Activated T-helper 2 cell treated with anti-CD3 and anti-CD28 coated beads, Interferon-gamma antibody, Interleukin-2, Interleukin-4, amounts not matched to agents 10 μg/mL and 5 μg/mL and 100 μg/mL, durations not matched to agents 14 hours and 24 hours and 36 hours (primary cell): ENCODE results near the gene MND1. TPM values are rescaled to one million over a fixed set of nuclear protein-coding genes. Genes with fewer than 3 reads are reported as not detected.

Experiments used
- DNase-seq: peaks from one replicate; pipeline ENCODE4 v3.0.0; 2021; ENCODE audit warnings: low spot score
- H3K27ac Mint-ChIP-seq: one replicate; pipeline ENCODE4 v1.8.0; 2021; ENCODE audit warnings: mixed read lengths
- H3K27me3 Mint-ChIP-seq: one replicate; pipeline ENCODE4 v1.8.0; 2021; ENCODE audit warnings: low read depth, mixed read lengths
- H3K36me3 Mint-ChIP-seq: one replicate; pipeline ENCODE4 v1.8.0; 2021; ENCODE audit warnings: low read depth, mixed read lengths
- H3K4me1 Mint-ChIP-seq: one replicate; pipeline ENCODE4 v1.8.0; 2021; ENCODE audit warnings: low read depth, mixed read lengths
- H3K4me3 Mint-ChIP-seq: one replicate; pipeline ENCODE4 v1.8.0; 2021; ENCODE audit warnings: low read depth, mild to moderate bottlenecking, moderate library complexity, mixed read lengths
- H3K9me3 Mint-ChIP-seq: one replicate; pipeline ENCODE4 v1.8.0; 2021; ENCODE audit warnings: mixed read lengths
- intact Hi-C: fragments of 100-400 bp; cut with micrococcal nuclease; formaldehyde crosslinking; loops from one replicate; pipeline ENCODE4 v1.15.1; 2023
- total RNA-seq: library from RNA; stranded (reverse); gene quantifications from 2 replicates; pipeline ENCODE4 v1.2.3, GENCODE V29; 2022

The MND1 gene
- total RNA-seq, 1 donor from 2014 or later, result 15.4 TPM

GRCh38 chr4:153464068-153464467, 119.6 kb downstream of the MND1 start:
- no peak overlapping the region for H3K4me3 Mint-ChIP-seq
- no peaks in the 10 kb centered on the region for H3K27me3 Mint-ChIP-seq
- H3K36me3 Mint-ChIP-seq, result peaks cover 6% of the 10 kb centered on the region
- H3K4me1 Mint-ChIP-seq, result peaks cover 35% of the 10 kb centered on the region
- intact Hi-C loops, result loop anchor here (2.0 kb wide), 1 partner anchor 13 kb away; no protein-coding TSS in a partner anchor
- no peaks in the 10 kb centered on the region for H3K9me3 Mint-ChIP-seq
- H3K27ac Mint-ChIP-seq, result no peak overlapping the region
- DNase-seq, result no peak

Other genes starting within 250 kb of the MND1 start
- 0.09 and 0.18 TPM in 2 replicates for gene TRIM2, start 140.2 kb upstream of the MND1 start, total RNA-seq
- 28.1 and 29.7 TPM in 2 replicates for gene TMEM131L, start 121.7 kb downstream of the MND1 start, total RNA-seq